ENCODE results near the gene ATF6B.

ATF6B gene

GRCh38 chr6:32127717-32128592, at the start of gene ATF6B:
TSS of gene ATF6B (minus strand) at chr6:32128246. CDS start at chr6:32128207, 39 bp downstream.
- in situ Hi-C loops (cut with MboI; ENCODE audit: low sequenced_read_pairs), result no loop called here

- in situ Hi-C loops (cut with MboI; ENCODE audit: low sequenced_read_pairs), result no loop called here
Measured at GRCh38 chr6:32177183-32177787, 49.2 kb upstream of the ATF6B start.

DNA sequence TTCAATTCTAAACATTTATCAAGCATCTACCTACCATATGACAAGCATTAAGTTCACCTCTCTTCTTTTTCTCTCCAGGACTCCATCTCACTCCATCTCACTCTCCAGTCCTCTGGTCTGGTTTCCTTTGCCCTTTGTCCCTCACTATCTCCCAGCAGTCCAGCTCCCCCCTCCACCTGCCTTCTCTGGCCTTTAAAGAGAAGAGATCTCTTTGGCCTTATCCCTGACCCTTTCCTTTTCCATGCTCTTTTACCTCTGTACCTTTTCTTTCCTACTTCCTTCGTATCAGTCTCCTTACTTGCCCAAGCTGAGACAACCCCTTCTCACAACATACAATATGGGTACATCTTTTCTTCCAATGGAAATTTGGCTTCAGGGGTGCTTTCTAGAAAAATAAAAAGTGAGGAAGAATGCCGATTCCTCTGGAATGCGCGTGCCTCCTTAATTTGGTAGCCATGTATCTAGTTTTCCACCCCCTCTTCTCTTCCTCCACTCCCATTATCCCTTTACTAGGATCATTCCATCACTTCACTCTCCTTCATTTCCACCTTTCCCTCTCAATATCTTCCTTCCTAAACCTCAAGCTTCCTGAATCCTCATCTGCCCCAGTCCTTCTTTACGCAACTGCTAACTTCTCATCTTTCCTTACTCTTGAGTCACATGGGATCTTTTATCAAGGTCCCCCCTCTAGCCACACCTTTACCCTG, 48.6 kb upstream of the ATF6B start:
- in situ Hi-C loops (cut with MboI; ENCODE audit: low sequenced_read_pairs), result no loop called here

DNA sequence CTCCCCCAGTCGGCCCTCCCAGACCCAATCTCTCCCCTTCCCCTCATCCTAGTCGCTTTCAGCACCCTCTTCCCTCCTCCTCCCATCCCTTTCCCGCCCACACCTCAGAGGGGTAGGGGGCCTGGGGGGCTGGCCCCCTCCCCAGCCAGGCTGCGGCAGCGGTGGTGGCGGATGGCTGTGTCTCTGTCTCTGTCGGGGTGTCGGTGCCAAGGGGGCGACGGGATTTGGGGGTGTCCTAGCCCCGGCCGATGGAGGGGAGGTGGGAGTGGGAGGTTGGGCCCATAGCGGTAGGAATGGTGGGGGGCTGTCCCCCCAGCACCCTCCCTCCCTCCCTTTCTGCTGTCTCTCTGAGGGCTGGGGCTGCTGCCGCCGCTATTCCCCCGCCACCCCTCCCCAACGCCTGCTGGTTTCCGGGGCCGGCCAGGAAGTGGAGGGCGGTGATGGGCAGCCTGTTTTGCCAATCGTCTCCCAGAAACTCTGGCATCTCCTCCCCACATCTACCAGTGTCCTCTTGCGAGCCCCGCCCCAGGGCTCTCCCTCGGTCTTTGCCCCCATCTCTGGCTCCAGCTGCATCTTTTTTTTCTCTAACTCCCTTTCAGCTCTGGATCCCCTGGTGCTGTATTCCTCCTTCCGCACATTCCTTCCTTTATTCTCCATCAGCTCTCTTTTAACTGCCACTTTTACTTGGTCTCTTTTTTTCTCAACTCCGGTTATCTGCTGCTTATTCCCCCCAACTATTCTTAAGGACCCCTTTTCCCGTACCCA, 47.8 kb upstream of the ATF6B start, which contains the start of gene AGPAT1:
TSS of gene AGPAT1 (minus strand) at position 374 of the 765 bp plus-strand sequence. CDS start 4,588 bp downstream, outside the sequence.
- in situ Hi-C loops (cut with MboI; ENCODE audit: low sequenced_read_pairs), result no loop called here

DNA sequence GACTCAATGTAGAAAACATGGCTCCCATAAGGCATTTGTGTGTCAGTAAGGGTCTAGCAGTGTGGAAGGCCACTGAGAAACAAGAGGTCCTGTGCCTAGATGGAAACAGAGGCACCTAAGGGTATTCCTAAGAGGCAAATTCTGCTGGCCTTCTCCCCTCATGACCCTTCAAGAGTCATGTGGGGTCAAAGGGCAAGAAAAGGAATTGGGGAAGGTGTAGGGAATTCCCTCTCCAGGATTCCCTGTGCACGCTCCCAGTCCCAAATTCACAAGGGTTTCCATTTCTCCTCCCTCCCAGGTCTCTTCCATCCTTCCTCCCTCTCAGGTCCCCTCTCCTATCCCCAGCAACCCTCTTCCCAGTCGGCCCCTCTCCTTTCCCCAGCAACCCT, 47.3 kb upstream of the ATF6B start:
- in situ Hi-C loops (cut with MboI; ENCODE audit: low sequenced_read_pairs), result no loop called here

- in situ Hi-C loops (cut with MboI; ENCODE audit: low sequenced_read_pairs), result no loop called here
Measured at GRCh38 chr6:32174416-32174815, 46.4 kb upstream of the ATF6B start.

DNA sequence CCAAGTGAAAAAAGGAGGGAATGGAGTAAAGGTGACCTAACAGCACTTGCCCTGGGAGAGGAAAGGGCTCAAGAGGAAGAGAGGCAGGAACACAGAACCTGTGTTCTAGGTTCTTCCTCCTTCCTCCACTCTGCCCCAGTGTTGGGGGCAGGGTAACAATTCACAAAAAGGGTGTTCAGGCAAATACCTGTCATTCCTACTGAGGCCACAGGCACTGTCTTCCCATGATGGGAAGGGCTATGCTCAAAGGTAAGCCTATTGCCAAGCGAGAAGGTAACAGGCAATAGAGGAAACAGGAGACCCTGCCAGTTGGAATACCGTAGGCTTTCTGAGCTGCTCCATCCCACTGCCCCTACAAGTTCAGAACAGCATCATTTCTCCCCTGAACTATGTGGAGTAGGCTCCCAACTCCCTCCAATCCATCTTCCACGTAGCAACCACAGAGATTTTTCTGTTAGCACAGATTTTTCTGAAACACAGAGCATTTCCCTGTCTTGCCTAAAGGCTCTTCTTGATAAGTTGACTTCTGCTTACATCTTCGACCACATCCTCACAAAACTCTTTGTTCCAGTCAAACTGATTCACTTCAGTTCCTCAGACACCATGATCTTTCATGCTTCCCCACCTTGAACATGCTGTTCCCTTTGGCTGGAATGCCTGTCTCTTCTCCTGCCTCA, 45.1 kb upstream of the ATF6B start:
- in situ Hi-C loops (cut with MboI; ENCODE audit: low sequenced_read_pairs), result no loop called here

DNA sequence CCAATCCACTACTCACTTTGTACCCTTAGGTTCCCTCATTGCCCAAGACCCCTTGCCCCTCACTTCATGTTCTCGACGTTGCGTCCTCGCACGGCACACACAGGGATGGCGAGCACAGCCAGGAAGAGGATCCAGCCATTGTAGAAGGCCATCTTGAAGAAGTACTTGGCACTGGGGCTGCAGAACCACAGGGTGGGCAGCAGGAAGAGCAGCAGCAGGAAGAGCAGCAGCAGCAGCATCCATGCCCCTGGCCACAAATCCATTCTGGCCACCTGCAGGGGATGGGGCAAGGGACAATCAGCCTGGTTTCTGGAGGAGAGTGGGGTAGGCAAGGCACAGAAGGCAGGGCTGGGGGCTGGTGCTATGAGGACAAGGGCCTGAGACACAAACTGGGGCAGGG, 43.2 kb upstream of the ATF6B start:
- in situ Hi-C loops (cut with MboI; ENCODE audit: low sequenced_read_pairs), result no loop called here

GRCh38 chr6:32170294-32170693, 42.2 kb upstream of the ATF6B start:
- in situ Hi-C loops (cut with MboI; ENCODE audit: low sequenced_read_pairs), result no loop called here

DNA sequence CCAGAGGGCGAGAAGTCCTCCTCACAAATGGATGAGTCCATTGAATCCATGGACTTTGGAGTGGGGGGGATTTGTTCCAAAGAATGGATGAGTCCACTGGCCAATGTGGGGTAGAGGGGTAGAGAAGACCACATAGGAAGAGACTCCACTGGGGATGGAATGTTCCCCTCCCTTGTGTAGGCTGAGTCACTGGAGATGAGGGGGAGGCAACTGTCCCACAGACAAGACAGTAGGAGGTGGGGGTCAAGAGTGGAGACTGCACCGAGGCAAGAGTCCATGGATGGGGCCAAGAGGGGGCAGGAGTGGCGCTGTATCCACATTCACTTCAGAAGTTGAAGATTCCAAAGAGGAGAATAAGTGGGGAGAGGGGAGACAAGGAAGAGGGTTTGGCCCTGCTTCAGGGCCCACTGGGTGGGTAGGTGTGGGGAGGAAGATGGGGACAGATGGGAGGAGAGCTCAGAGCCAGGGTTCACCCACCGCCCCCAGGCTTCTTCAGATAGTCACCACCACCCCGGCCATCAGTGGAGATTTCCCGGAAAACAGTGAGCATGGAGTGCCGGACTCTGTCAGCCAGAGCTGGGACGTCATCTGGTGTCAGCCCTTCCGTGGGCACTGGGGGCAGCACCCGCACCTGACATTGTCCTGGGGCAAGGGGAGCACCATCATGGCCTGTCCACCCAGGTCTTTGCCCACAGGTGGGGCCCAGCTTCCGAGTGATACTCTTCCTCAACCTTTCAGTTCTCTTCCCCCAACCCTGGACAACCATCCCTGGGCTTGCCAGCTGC, 41.0 kb upstream of the ATF6B start:
- in situ Hi-C loops (cut with MboI; ENCODE audit: low sequenced_read_pairs), result no loop called here

DNA sequence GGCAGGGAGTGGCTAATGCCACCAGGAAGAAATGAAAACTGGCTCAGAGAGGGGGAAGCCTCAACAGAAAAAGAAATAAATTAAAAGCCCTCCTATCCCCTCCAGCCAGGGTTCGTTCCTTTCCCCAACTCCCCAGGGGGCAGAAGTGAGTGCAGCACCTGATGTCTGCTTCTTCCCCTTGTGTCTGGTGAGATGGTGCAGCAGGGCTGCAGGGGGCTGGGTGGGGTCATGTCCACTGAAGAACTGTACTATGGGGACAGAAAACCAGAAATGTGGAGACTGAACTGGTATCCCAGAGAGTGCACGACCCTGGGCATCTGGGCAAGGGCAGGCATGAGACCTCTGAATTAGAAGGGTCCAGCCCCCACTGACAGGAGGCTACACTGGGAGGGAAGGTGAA, 40.3 kb upstream of the ATF6B start:
- in situ Hi-C loops (cut with MboI; ENCODE audit: low sequenced_read_pairs), result no loop called here

GRCh38 chr6:32167761-32168262, 39.8 kb upstream of the ATF6B start:
- in situ Hi-C loops (cut with MboI; ENCODE audit: low sequenced_read_pairs), result no loop called here

DNA sequence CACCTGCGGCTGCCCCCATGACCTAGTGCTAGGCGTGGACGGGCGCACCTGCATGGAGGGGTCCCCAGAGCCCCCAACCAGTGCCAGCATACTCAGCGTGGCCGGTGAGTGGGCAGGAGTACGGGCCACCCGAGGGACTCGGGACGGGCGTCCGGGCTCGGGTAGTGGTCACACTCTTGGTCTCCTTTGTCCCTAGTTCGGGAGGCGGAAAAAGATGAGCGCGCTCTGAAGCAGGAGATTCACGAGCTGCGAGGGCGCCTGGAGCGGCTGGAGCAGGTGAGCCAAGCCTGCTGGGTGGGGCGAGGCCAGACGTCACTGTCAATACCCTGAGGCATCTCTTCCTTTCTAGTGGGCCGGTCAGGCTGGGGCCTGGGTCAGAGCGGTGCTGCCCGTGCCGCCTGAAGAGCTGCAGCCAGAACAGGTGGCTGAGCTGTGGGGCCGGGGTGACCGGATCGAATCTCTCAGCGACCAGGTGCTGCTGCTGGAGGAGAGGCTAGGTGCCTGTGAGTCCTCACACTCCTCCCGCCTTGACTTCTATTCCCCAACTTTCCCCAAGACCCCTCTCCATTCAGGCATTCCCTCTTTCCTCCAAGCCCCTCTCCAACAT, 39.2 kb upstream of the ATF6B start:
- in situ Hi-C loops (cut with MboI; ENCODE audit: low sequenced_read_pairs), result no loop called here

DNA sequence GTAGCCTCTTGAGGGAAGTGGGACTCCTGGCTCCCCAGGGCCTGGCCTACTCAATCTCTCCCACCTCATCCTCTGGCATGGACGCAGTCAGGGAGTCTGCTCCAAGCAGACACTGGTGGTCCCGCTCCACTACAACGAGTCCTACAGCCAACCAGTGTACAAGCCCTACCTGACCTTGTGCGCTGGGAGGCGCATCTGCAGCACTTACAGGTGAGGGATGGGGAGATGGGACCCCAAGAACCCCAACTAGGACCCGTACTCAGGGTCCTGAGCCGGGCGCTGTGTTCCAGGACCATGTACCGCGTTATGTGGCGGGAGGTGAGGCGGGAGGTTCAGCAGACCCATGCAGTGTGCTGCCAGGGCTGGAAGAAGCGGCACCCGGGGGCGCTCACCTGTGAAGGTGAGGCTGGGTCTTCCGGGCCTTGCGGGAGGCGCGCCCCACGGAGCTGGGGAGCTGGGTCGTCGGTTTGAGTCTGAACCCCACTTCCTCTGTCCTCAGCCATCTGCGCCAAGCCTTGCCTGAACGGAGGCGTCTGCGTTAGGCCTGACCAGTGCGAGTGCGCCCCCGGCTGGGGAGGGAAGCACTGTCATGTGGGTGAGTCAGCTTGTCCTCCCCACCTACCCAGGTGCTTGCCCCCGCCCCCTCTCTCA, 38.5 kb upstream of the ATF6B start:
- in situ Hi-C loops (cut with MboI; ENCODE audit: low sequenced_read_pairs), result no loop called here

GRCh38 chr6:32164295-32164694, 36.2 kb upstream of the ATF6B start, which contains the start of gene EGFL8:
TSS of gene EGFL8 (plus strand) at chr6:32164595. CDS start at chr6:32166166, 1,571 bp downstream.
- in situ Hi-C loops (cut with MboI; ENCODE audit: low sequenced_read_pairs), result no loop called here

DNA sequence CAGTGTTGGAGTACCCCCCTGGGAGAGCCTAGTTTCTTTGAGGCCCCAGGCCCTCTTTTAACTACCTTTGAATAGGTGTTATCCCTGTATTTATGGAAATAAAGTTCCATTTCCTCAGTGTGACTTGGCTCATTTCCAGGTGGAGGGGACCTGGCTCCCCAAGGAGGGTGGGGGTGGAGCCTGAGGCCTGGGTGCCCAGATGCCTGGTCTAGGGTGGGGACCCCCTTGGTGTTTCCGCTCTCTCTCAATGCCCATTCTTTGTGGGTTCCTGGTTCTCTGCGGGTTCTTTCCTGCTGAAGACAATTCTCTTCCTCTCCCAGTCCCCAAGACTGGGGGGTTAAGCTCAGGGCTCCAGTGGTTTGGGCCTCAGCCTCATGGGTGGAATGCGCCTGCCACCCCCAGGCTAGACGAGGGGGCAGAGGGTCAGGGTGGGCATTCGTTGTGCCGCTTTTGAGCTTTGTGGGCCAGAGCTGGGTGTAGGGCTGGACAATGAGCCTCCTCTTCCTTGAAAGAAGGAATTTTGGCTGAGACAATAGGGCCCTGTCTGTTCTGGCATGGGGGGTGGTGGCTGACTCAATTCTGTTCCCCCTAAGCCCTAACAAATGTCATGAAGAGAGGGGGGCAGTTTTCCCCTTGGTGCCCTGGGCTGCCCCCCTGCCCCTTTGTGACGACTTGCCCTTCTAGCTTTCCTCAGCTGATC, 35.7 kb upstream of the ATF6B start:
- in situ Hi-C loops (cut with MboI; ENCODE audit: low sequenced_read_pairs), result no loop called here

DNA sequence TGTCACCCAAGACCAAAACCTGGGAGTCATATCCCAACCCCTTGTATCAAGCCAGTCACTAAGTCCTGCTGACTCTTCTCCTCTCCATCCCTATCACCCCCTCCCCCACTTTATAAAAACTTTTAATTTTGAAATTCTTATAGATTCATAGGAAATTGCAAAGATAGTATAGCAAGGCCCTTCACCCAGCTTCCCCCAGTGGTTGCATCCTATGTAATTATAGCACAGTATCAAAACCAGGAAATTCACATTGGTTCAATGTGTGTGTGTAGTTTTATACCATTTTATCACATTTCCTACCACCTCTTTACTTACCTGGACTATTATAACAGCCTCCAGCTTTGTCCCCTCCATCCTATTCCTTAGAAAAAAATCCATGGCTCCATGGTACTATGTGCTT, 30.0 kb upstream of the ATF6B start:
- in situ Hi-C loops (cut with MboI; ENCODE audit: low sequenced_read_pairs), result no loop called here

DNA sequence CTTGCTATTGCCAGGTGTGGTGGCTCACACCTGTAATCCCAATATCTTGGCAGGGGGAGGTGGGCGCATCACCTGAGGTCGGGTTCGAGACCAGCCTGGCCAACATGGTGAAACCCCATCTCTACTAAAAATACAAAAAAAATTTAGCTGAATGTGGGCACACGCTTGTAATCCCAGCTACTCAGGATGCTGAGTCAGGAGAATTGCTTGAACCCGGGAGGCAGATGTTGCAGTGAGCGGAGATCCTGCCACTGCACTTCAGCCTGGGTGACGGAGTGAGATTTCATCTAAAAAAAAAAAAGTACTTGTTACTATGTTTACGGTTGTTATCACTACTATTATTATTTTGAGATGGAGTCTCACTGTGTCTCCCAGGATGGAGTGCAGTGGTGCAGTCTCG, 28.8 kb upstream of the ATF6B start:
- in situ Hi-C loops (cut with MboI; ENCODE audit: low sequenced_read_pairs), result no loop called here
